GM12872 (cell line): Measurements from ENCODE around the gene RASIP1.

Source experiments
- CTCF ChIP-seq: IDR thresholded peaks from 3 replicates; pipeline ENCODE4 v1.5.1; 2011; ENCODE audit warnings: low read depth, mild to moderate bottlenecking, low read length, moderate library complexity; ENCODE audit not compliant: insufficient read depth

RASIP1 gene

GRCh38 chr19:48698046-48698445 is 42.4 kb downstream of the RASIP1 start:
- TF ChIP-seq CTCF: no peak

- no peak for TF ChIP-seq CTCF
Observed at GRCh38 chr19:48696353-48697010, 43.9 kb downstream of the RASIP1 start.

- TF ChIP-seq CTCF: no peak
Observed at GRCh38 chr19:48695743-48696352, 44.6 kb downstream of the RASIP1 start, which contains the start of gene FUT2. TSS of gene FUT2 (plus strand) at chr19:48695971. CDS start at chr19:48702957, 6,986 bp downstream.

- TF ChIP-seq CTCF: no peak
Observed at GRCh38 chr19:48689449-48689848, 51.0 kb downstream of the RASIP1 start.

GRCh38 chr19:48687776-48688175 is 52.6 kb downstream of the RASIP1 start:
- TF ChIP-seq CTCF: no peak

GRCh38 chr19:48686088-48686487 is 54.3 kb downstream of the RASIP1 start:
- TF ChIP-seq CTCF: no peak

GRCh38 chr19:48685583-48685982 is 54.8 kb downstream of the RASIP1 start:
- TF ChIP-seq CTCF: no peak
